WTC11 (cell line): ENCODE results near the gene CALN1. TPM values are rescaled to one million over a fixed set of nuclear protein-coding genes. Genes with fewer than 3 reads are reported as not detected.

Experiments used
- ATAC-seq: fragments of 200-7000 bp; cut with Tn5 transposase; 2 replicates; pipeline ENCODE4 v1.10.0; 2021; ENCODE audit warnings: mild to moderate bottlenecking, moderate library complexity
- CTCF ChIA-PET: fragments of 300-600 bp; sonication (Branson Sonifier 250); formaldehyde crosslinking; loops from one replicate; lab custom pipeline; 2021; ENCODE audit warnings: antibody characterized with exemption; lab: Charles Lee
- POLR2A ChIA-PET: fragments of 350-600 bp; sonication (Branson Sonifier 250); formaldehyde crosslinking; loops from one replicate; lab custom pipeline; 2021; ENCODE audit warnings: antibody characterized with exemption; lab: Charles Lee
- DNase-seq: peaks from one replicate; pipeline ENCODE4 v3.0.0; 2021; ENCODE audit warnings: low spot score
- H3K27ac Mint-ChIP-seq: 2 replicates; pipeline ENCODE4 v1.8.0; 2021; ENCODE audit warnings: mixed read lengths
- H3K27me3 Mint-ChIP-seq: 2 replicates; pipeline ENCODE4 v1.8.0; 2021; ENCODE audit warnings: low read depth, mild to moderate bottlenecking, moderate library complexity, mixed read lengths
- H3K36me3 Mint-ChIP-seq: 2 replicates; pipeline ENCODE4 v1.8.0; 2021; ENCODE audit warnings: mixed read lengths
- H3K4me1 Mint-ChIP-seq: 2 replicates; pipeline ENCODE4 v1.8.0; 2022; ENCODE audit warnings: mixed read lengths
- H3K4me3 Mint-ChIP-seq: 2 replicates; pipeline ENCODE4 v1.8.0; 2021; ENCODE audit warnings: mild to moderate bottlenecking, moderate library complexity, mixed read lengths
- H3K9me3 Mint-ChIP-seq: 2 replicates; pipeline ENCODE4 v1.8.0; 2021; ENCODE audit warnings: mixed read lengths
- ATF6 ChIP-seq: sonication (generic); formaldehyde crosslinking; IDR thresholded peaks from 2 replicates; pipeline ENCODE4 v1.8.1; 2023; ENCODE audit warnings: mild to moderate bottlenecking, missing genetic modification reagents
- ELF4 ChIP-seq: sonication (generic); formaldehyde crosslinking; IDR thresholded peaks from 2 replicates; pipeline ENCODE4 v1.8.1; 2022; ENCODE audit warnings: low read depth, mild to moderate bottlenecking, moderate library complexity, missing genetic modification reagents
- ETV6 ChIP-seq: sonication (generic); formaldehyde crosslinking; IDR thresholded peaks from 2 replicates; pipeline ENCODE4 v1.8.1; 2022; ENCODE audit warnings: mild to moderate bottlenecking, missing genetic modification reagents
- IRF2 ChIP-seq: sonication (generic); formaldehyde crosslinking; IDR thresholded peaks from 2 replicates; pipeline ENCODE4 v1.8.0; 2022; ENCODE audit warnings: low read depth, missing genetic modification reagents, borderline replicate concordance
- JAZF1 ChIP-seq: fragments of 250-450 bp; sonication (Bioruptor Pico); IDR thresholded peaks from 2 replicates; pipeline ENCODE4 v1.9.0; 2021; ENCODE audit warnings: moderate library complexity, mild to moderate bottlenecking, inconsistent platforms
- NFATC4 ChIP-seq: fragments of 250-450 bp; sonication (Bioruptor Pico); IDR thresholded peaks from 2 replicates; pipeline ENCODE4 v1.9.0; 2021; ENCODE audit warnings: mild to moderate bottlenecking
- SMAD3 ChIP-seq: sonication (generic); formaldehyde crosslinking; IDR thresholded peaks from 2 replicates; pipeline ENCODE4 v1.8.0; 2022; ENCODE audit warnings: missing genetic modification reagents, mild to moderate bottlenecking, borderline replicate concordance
- SP1 ChIP-seq: sonication (generic); formaldehyde crosslinking; conservative IDR thresholded peaks from 2 replicates; pipeline ENCODE4 v1.8.1; 2022; ENCODE audit warnings: missing genetic modification reagents
- TEAD1 ChIP-seq: sonication (generic); formaldehyde crosslinking; IDR thresholded peaks from 2 replicates; pipeline ENCODE4 v1.8.0; 2022; ENCODE audit warnings: mild to moderate bottlenecking, missing genetic modification reagents
- TEAD4 ChIP-seq: sonication (generic); formaldehyde crosslinking; IDR thresholded peaks from 2 replicates; pipeline ENCODE4 v1.8.0; 2022; ENCODE audit warnings: mild to moderate bottlenecking, missing genetic modification reagents
- ZNF219 ChIP-seq: sonication (generic); formaldehyde crosslinking; IDR thresholded peaks from 2 replicates; pipeline ENCODE4 v1.8.0; 2023; ENCODE audit warnings: missing genetic modification reagents, mild to moderate bottlenecking, borderline replicate concordance
- ZNF232 ChIP-seq: sonication (generic); formaldehyde crosslinking; IDR thresholded peaks from 2 replicates; pipeline ENCODE4 v1.8.0; 2022; ENCODE audit warnings: mild to moderate bottlenecking, missing genetic modification reagents
- ZNF263 ChIP-seq: sonication (generic); formaldehyde crosslinking; IDR thresholded peaks from 2 replicates; pipeline ENCODE4 v1.8.1; 2022; ENCODE audit warnings: low read depth, mild to moderate bottlenecking, moderate library complexity, missing genetic modification reagents
- ZNF317 ChIP-seq: sonication (generic); formaldehyde crosslinking; IDR thresholded peaks from 2 replicates; pipeline ENCODE4 v1.8.1; 2023; ENCODE audit warnings: low read depth, mild to moderate bottlenecking, moderate library complexity, missing genetic modification reagents, borderline replicate concordance
- ZNF416 ChIP-seq: fragments of 250-450 bp; sonication (Bioruptor Pico); IDR thresholded peaks from 2 replicates; pipeline ENCODE4 v1.9.0; 2021; ENCODE audit warnings: mild to moderate bottlenecking, inconsistent platforms
- ZNF532 ChIP-seq: fragments of 250-450 bp; sonication (Bioruptor Pico); IDR thresholded peaks from 2 replicates; pipeline ENCODE4 v1.9.0; 2021; ENCODE audit warnings: mild to moderate bottlenecking, borderline replicate concordance
- ZSCAN18 ChIP-seq: fragments of 250-450 bp; sonication (Bioruptor Pico); IDR thresholded peaks from 2 replicates; pipeline ENCODE4 v2.1.2; 2022; ENCODE audit warnings: mild to moderate bottlenecking, moderate library complexity
- total RNA-seq: library from RNA; stranded (reverse); gene quantifications from 3 replicates; pipeline ENCODE4 v1.2.3, GENCODE V29; 2021
- TF ChIP-seq, protein P1 (sequence below): fragments of 250-450 bp; sonication (Bioruptor Pico); IDR thresholded peaks from 2 replicates; pipeline ENCODE4 v1.9.0; 2021; ENCODE audit warnings: mild to moderate bottlenecking
- TF ChIP-seq, protein P2 (sequence below): sonication (generic); formaldehyde crosslinking; IDR thresholded peaks from 2 replicates; pipeline ENCODE4 v1.8.1; 2023; ENCODE audit warnings: mild to moderate bottlenecking, missing genetic modification reagents, borderline replicate concordance
- TF ChIP-seq, protein P3 (sequence below): sonication (generic); formaldehyde crosslinking; IDR thresholded peaks from 2 replicates; pipeline ENCODE4 v1.8.1; 2022; ENCODE audit warnings: mild to moderate bottlenecking, moderate library complexity, missing genetic modification reagents
- TF ChIP-seq, protein P4 (sequence below): sonication (generic); formaldehyde crosslinking; IDR thresholded peaks from 2 replicates; pipeline ENCODE4 v1.8.0; 2023; ENCODE audit warnings: missing genetic modification reagents

The CALN1 gene
- total RNA-seq, 1 experiment from 2014 or later = 10.5 TPM

GRCh38 chr7:72244826-72245398, 167.2 kb downstream of the CALN1 start (continued):
- TF ChIP-seq ZNF532 (CRISPR knock-in tag) = no peak
- TF ChIP-seq TEAD4 (CRISPR knock-in tag) = no peak
- no peak for TF ChIP-seq ZNF416 (CRISPR knock-in tag)
- TF ChIP-seq, protein P1, sequence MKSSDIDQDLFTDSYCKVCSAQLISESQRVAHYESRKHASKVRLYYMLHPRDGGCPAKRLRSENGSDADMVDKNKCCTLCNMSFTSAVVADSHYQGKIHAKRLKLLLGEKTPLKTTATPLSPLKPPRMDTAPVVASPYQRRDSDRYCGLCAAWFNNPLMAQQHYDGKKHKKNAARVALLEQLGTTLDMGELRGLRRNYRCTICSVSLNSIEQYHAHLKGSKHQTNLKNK (CRISPR knock-in tag) = no peak
- TF ChIP-seq ZNF219 = no peak
- TF ChIP-seq, protein P2, sequence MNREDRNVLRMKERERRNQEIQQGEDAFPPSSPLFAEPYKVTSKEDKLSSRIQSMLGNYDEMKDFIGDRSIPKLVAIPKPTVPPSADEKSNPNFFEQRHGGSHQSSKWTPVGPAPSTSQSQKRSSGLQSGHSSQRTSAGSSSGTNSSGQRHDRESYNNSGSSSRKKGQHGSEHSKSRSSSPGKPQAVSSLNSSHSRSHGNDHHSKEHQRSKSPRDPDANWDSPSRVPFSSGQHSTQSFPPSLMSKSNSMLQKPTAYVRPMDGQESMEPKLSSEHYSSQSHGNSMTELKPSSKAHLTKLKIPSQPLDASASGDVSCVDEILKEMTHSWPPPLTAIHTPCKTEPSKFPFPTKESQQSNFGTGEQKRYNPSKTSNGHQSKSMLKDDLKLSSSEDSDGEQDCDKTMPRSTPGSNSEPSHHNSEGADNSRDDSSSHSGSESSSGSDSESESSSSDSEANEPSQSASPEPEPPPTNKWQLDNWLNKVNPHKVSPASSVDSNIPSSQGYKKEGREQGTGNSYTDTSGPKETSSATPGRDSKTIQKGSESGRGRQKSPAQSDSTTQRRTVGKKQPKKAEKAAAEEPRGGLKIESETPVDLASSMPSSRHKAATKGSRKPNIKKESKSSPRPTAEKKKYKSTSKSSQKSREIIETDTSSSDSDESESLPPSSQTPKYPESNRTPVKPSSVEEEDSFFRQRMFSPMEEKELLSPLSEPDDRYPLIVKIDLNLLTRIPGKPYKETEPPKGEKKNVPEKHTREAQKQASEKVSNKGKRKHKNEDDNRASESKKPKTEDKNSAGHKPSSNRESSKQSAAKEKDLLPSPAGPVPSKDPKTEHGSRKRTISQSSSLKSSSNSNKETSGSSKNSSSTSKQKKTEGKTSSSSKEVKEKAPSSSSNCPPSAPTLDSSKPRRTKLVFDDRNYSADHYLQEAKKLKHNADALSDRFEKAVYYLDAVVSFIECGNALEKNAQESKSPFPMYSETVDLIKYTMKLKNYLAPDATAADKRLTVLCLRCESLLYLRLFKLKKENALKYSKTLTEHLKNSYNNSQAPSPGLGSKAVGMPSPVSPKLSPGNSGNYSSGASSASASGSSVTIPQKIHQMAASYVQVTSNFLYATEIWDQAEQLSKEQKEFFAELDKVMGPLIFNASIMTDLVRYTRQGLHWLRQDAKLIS (CRISPR knock-in tag) = no peak
- TF ChIP-seq ZNF317 = no peak
- TF ChIP-seq, protein P3, sequence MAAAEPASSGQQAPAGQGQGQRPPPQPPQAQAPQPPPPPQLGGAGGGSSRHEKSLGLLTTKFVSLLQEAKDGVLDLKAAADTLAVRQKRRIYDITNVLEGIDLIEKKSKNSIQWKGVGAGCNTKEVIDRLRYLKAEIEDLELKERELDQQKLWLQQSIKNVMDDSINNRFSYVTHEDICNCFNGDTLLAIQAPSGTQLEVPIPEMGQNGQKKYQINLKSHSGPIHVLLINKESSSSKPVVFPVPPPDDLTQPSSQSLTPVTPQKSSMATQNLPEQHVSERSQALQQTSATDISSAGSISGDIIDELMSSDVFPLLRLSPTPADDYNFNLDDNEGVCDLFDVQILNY (CRISPR knock-in tag) = no peak
- no peak for TF ChIP-seq ETV6
- TF ChIP-seq, all 79 proteins: peak for 0

DNA sequence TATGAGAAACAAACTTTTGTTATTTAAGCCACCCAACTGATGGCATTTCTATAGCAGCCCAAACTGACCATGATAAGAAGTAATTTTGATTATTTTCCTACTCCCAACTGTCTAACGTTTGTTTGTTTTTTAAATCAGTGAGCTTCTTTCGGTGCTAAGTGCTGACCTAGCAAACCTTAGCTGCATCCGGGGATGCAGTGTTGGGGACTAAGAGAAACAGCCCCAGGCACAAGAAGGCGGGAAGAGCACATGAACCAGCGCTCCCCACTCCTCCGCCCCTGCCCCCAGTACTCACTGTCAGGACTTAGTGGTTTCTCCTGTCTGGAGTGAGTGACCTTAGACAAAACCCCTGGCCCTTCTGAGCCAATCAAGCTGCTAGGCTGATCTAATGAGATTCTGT, 168.8 kb downstream of the CALN1 start:
- Mint-ChIP-seq H3K4me3 (no peak overlapping the region), H3K36me3 (peaks cover 5% of the 10 kb centered on the region), H3K4me1 (peaks cover 10% of the 10 kb centered on the region), H3K27ac (no peak overlapping the region), H3K9me3 (peaks cover 3% of the 10 kb centered on the region), H3K27me3 (no peaks in the 10 kb centered on the region; the same call in 1 of the 2 replicates)
- DNase-seq (no peak), ATAC-seq (peak; percentile 64)
- ChIA-PET CTCF (interaction anchor here (0.8 to 1.0 kb wide), 2 partner anchors 82 to 317 kb away, joined by 3 read pairs; no protein-coding TSS in a partner anchor), POLR2A (no interaction called here)
- TF ChIP-seq ATF6 (CRISPR knock-in tag) = no peak
- TF ChIP-seq, protein P3 (CRISPR knock-in tag) = no peak
- TF ChIP-seq, protein P4, sequence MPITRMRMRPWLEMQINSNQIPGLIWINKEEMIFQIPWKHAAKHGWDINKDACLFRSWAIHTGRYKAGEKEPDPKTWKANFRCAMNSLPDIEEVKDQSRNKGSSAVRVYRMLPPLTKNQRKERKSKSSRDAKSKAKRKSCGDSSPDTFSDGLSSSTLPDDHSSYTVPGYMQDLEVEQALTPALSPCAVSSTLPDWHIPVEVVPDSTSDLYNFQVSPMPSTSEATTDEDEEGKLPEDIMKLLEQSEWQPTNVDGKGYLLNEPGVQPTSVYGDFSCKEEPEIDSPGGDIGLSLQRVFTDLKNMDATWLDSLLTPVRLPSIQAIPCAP (CRISPR knock-in tag) = no peak
- no peak for TF ChIP-seq ZNF232
- no peak for TF ChIP-seq IRF2 (CRISPR knock-in tag)
- TF ChIP-seq ZNF263 (CRISPR knock-in tag) = no peak
- no peak for TF ChIP-seq SP1 (CRISPR knock-in tag)
- TF ChIP-seq JAZF1 (CRISPR knock-in tag) = no peak
- no peak for TF ChIP-seq NFATC4 (CRISPR knock-in tag)
- TF ChIP-seq SMAD3 (CRISPR knock-in tag) = no peak
- no peak for TF ChIP-seq TEAD1 (CRISPR knock-in tag)
- TF ChIP-seq ELF4 (CRISPR knock-in tag) = no peak
- no peak for TF ChIP-seq ZSCAN18
